OCI-LY7 (cell line): ENCODE results near the gene ZDHHC3.

Experiments used
- CTCF ChIP-seq: fragments of 200-600 bp; sonication (generic); conservative IDR thresholded peaks from 2 replicates; pipeline ENCODE4 v1.5.1; 2014; ENCODE audit warnings: mild to moderate bottlenecking, antibody characterized with exemption, low read length, moderate library complexity, mixed read lengths
- EZH2phosphoT487 ChIP-seq: fragments of 200-600 bp; sonication (generic); IDR thresholded peaks from 2 replicates; pipeline ENCODE4 v1.6.1; 2018; ENCODE audit warnings: low read depth, borderline replicate concordance, mild to moderate bottlenecking, mixed run types, antibody characterized with exemption, low read length, moderate library complexity, mixed read lengths

- TF ChIP-seq CTCF (no peak), EZH2phosphoT487 (no peak)
Measured at GRCh38 chr3:44965165-44965564, 10.8 kb downstream of the ZDHHC3 start.
